ENCODE measurements around the gene NAALADL2.

DNA sequence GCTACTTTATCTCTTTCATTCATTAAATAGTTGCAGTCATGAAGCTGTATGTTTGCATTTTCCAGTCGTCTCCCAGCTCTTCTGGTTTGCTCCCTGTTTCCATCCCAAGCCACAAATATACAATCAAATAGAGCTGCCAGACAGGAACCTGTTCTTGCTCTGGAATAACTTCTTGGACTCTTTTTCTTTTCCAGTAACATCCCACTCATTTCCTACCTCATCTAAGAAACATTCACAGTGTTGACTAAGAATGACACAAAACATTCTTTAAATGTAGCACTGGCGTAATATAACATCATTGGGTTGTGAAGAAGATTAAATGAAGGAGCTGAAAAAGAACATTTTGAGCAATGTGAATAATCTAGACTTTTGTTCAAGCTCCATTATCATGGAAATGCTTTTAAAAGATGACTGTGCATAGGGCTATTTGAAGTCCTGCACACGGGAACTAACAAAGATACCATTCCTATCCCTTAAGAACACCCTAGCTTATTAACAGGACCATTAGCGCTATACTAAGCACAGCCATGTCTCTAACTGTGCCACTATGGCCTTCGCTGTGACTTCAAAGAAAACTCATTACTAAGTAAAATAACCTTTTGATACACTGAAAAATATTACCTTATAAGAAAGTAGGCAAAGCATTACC, 574.0 kb downstream of the NAALADL2 start:
- TF ChIP-seq, protein P1, sequence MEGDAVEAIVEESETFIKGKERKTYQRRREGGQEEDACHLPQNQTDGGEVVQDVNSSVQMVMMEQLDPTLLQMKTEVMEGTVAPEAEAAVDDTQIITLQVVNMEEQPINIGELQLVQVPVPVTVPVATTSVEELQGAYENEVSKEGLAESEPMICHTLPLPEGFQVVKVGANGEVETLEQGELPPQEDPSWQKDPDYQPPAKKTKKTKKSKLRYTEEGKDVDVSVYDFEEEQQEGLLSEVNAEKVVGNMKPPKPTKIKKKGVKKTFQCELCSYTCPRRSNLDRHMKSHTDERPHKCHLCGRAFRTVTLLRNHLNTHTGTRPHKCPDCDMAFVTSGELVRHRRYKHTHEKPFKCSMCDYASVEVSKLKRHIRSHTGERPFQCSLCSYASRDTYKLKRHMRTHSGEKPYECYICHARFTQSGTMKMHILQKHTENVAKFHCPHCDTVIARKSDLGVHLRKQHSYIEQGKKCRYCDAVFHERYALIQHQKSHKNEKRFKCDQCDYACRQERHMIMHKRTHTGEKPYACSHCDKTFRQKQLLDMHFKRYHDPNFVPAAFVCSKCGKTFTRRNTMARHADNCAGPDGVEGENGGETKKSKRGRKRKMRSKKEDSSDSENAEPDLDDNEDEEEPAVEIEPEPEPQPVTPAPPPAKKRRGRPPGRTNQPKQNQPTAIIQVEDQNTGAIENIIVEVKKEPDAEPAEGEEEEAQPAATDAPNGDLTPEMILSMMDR (IDR thresholded peaks at IDR 0.05; ENCODE audit: borderline replicate concordance, extremely low read depth, low read length, poor library complexity, severe bottlenecking): no peak
- no peak for TF ChIP-seq EZH2 (IDR thresholded peaks at IDR 0.05; ENCODE audit: borderline replicate concordance, low read depth, low read length, severe bottlenecking)

All from DND-41 (cell line).